ENCODE data around the gene ENTPD6.

DNA sequence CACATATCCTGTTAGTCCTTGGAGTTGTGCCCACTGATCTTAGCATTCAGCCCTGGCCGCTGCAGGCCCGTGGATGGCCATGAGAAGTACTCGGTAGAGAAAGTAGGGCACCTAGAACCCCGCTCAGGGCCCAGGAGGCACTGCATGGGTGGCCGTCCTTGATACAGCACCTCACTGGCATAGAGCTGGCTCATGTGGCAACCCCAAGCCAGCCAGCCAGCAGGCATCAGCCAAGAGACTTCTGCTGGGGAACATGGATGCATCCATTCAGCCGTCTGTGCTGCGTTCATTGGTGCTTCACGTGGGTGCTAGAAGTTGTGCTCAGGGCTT lies 62.9 kb downstream of the ENTPD6 start:
- TF ChIP-seq EZH2phosphoT487 (IDR thresholded peaks at IDR 0.05; ENCODE audit: insufficient read depth, low read depth): no peak
- no peak for TF ChIP-seq EZH2 (IDR thresholded peaks at IDR 0.05; ENCODE audit: insufficient read depth, poor library complexity, severe bottlenecking)
